ENCODE results near the gene DMGDH. TPM values are rescaled to one million over a fixed set of nuclear protein-coding genes. Genes with fewer than 3 reads are reported as not detected.

Gene DMGDH
- total and polyA plus RNA-seq, 2 donors (not counting 3 experiments of a cell fraction or from before 2014, with no cell fraction given), result 0.11 TPM; not detected in 1

DNA sequence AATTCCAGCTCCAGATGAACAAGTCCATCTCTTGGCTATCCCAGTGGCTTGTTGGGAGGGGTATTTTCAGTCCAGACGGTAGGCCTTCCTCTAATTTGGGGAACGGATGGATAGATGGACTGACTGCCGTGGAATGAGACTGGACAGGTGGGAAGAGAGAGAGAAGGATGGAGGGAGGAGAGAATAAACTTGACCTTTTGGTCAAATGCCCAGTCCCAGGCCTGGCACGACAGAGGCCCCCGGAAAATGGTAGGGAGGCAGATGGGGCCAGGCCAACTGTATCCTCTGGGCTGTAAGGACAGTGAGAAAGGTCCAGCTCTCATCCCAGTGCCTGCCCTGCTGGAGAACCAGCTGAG, 43.2 kb upstream of the DMGDH start:
- Histone ChIP-seq H3K9me1 (replicated peaks; ENCODE audit: control insufficient read depth, extremely low read depth, insufficient read depth, low read length) (no peaks in the 10 kb centered on the region), H3K9me3 (replicated peaks; ENCODE audit: control insufficient read depth, insufficient read depth, low read length) (no peaks in the 10 kb centered on the region), H3K79me2 (ENCODE audit: control insufficient read depth, insufficient read depth, low read length) (no peaks in the 10 kb centered on the region), H3K27ac (ENCODE audit: insufficient read depth, low read depth, low read length) (no peak overlapping the region), H4K20me1 (replicated peaks; ENCODE audit: control insufficient read depth, extremely low read depth, insufficient read depth, low read length) (no peaks in the 10 kb centered on the region), H3K4me3 (replicated peaks in 1 of 3; ENCODE audit: insufficient read depth in 1 of 3, low read depth in 1 of 3, low read length in 3 of 3) (no peak overlapping the region), H3K4me1 (ENCODE audit: control insufficient read depth, extremely low read depth, insufficient read depth, low read length) (no peaks in the 10 kb centered on the region), H3K36me3 (ENCODE audit: control insufficient read depth in 2 of 2, extremely low read depth in 1 of 2, insufficient read depth in 2 of 2, low read length in 2 of 2) (no peaks in the 10 kb centered on the region), H3K4me2 (ENCODE audit: insufficient read depth, low read length) (no peak overlapping the region), H2AFZ (ENCODE audit: low read depth, low read length) (no peak overlapping the region), H3K9ac (replicated peaks; ENCODE audit: extremely low read depth, insufficient read depth, low read length) (no peak overlapping the region), H3K27me3 (ENCODE audit: control insufficient read depth in 2 of 2, insufficient read depth in 2 of 2, low read length in 2 of 2) (peaks cover 25 to 36% of the 10 kb centered on the region in 2 experiments)
- intact Hi-C loops (cut with micrococcal nuclease), result no loop called here
- CTCF ChIA-PET, result no interaction called here
- FAIRE-seq (no peak), DNase-seq (ENCODE audit: low read depth, low spot score) (no peak)
- BruUV-seq (replicated peaks), result no TSS peak
- POLR2A ChIA-PET, result no interaction called here
- TF ChIP-seq, protein P1, sequence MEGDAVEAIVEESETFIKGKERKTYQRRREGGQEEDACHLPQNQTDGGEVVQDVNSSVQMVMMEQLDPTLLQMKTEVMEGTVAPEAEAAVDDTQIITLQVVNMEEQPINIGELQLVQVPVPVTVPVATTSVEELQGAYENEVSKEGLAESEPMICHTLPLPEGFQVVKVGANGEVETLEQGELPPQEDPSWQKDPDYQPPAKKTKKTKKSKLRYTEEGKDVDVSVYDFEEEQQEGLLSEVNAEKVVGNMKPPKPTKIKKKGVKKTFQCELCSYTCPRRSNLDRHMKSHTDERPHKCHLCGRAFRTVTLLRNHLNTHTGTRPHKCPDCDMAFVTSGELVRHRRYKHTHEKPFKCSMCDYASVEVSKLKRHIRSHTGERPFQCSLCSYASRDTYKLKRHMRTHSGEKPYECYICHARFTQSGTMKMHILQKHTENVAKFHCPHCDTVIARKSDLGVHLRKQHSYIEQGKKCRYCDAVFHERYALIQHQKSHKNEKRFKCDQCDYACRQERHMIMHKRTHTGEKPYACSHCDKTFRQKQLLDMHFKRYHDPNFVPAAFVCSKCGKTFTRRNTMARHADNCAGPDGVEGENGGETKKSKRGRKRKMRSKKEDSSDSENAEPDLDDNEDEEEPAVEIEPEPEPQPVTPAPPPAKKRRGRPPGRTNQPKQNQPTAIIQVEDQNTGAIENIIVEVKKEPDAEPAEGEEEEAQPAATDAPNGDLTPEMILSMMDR (IDR thresholded peaks at IDR 0.05; ENCODE audit: extremely low read depth in 1 of 2, insufficient read depth in 1 of 2, low read depth in 1 of 2, low read length in 2 of 2), result no peak
- no peak for TF ChIP-seq POLR2A (IDR thresholded peaks at IDR 0.05; ENCODE audit: low read depth, low read length)
- TF ChIP-seq POLR2AphosphoS5 (IDR thresholded peaks at IDR 0.05; ENCODE audit: insufficient read depth, low read depth, low read length), result no peak
- no peak for TF ChIP-seq JUN (IDR thresholded peaks at IDR 0.05; ENCODE audit: borderline replicate concordance, insufficient read depth, insufficient read length, low read depth)
- TF ChIP-seq FOS (IDR thresholded peaks at IDR 0.05; ENCODE audit: borderline replicate concordance, insufficient read depth, low read length), result no peak
- TF ChIP-seq, protein P2, sequence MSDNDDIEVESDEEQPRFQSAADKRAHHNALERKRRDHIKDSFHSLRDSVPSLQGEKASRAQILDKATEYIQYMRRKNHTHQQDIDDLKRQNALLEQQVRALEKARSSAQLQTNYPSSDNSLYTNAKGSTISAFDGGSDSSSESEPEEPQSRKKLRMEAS (IDR thresholded peaks at IDR 0.05; ENCODE audit: insufficient read depth, insufficient read length), result no peak
- no peak for TF ChIP-seq GATA2 (IDR thresholded peaks at IDR 0.05; ENCODE audit: insufficient read depth, insufficient read length, low read depth, low read length)
- no peak for TF ChIP-seq EZH2 (IDR thresholded peaks at IDR 0.05; ENCODE audit: borderline replicate concordance, low read depth, low read length, severe bottlenecking)
- no peak for TF ChIP-seq MYC (IDR thresholded peaks at IDR 0.05; ENCODE audit: low read depth, low read length)
- dilution Hi-C loops (cut with MboI; ENCODE audit: extremely low pct_ligation_motif_present, low sequenced_read_pairs), result no loop called here
